PC-3 (cell line): ENCODE data around the gene LRP2BP. TPM values are rescaled to one million over a fixed set of nuclear protein-coding genes. Genes with fewer than 3 reads are reported as not detected.

Source experiments
- ATAC-seq: fragments of 200-7000 bp; cut with Tn5 transposase; 2 replicates; pipeline ENCODE4 v1.9.1; 2020; ENCODE audit warnings: mild to moderate bottlenecking, moderate library complexity
- Bru-seq: library from RNA; stranded (reverse); fragments of 400-500 nt; gene quantifications from one replicate; lab custom pipeline; 2021; lab: Mats Ljungman, UMichigan
- BruChase-seq, 2 experiments: library from RNA; stranded (reverse); fragments of 400-500 nt; gene quantifications; one replicate each; lab custom pipeline; 2021; lab: Mats Ljungman, UMichigan
- BruUV-seq: library from RNA; stranded (reverse); fragments of 400-500 nt; replicated peaks from 2 replicates; lab custom pipeline; 2021; lab: Mats Ljungman, UMichigan
- CTCF ChIA-PET: fragments of 300-600 bp; sonication (Branson Sonifier 250); formaldehyde crosslinking; loops from one replicate; lab custom pipeline; 2022; ENCODE audit warnings: antibody characterized with exemption; lab: Charles Lee
- POLR2A ChIA-PET: fragments of 300-600 bp; sonication (Branson Sonifier 250); formaldehyde crosslinking; loops from one replicate; lab custom pipeline; 2022; ENCODE audit warnings: antibody characterized with exemption; ENCODE audit not compliant: unreplicated experiment; lab: Charles Lee
- DNase-seq: peaks from one replicate; pipeline ENCODE4 v3.0.0-alpha.2; 2015
- H2AFZ ChIP-seq: fragments of 300-600 bp; sonication (generic); 2 replicates; pipeline ENCODE4 v1.6.0; 2016; ENCODE audit warnings: antibody characterized with exemption, low read length
- H3F3A ChIP-seq: fragments of 300-600 bp; sonication (generic); one replicate; pipeline ENCODE4 v1.6.0; 2017; ENCODE audit warnings: antibody characterized with exemption, low read length, control low read depth, mild to moderate bottlenecking; ENCODE audit not compliant: unreplicated experiment
- H3K27ac ChIP-seq: fragments of 300-600 bp; sonication (generic); 2 replicates; pipeline ENCODE4 v1.5.1; 2016; ENCODE audit warnings: mild to moderate bottlenecking, low read length
- H3K27me3 ChIP-seq: fragments of 300-600 bp; sonication (generic); 2 replicates; pipeline ENCODE4 v1.6.1; 2016; ENCODE audit warnings: low read length, mixed read lengths
- H3K36me3 ChIP-seq: fragments of 300-600 bp; sonication (generic); 2 replicates; pipeline ENCODE4 v1.6.1; 2016; ENCODE audit warnings: low read depth, mixed run types, low read length, mixed read lengths
- H3K4me1 ChIP-seq: fragments of 300-600 bp; sonication (generic); 2 replicates; pipeline ENCODE4 v1.5.1; 2016; ENCODE audit warnings: low read length; ENCODE audit not compliant: insufficient read depth
- H3K4me2 ChIP-seq: fragments of 300-600 bp; sonication (generic); 2 replicates; pipeline ENCODE4 v1.6.0; 2016; ENCODE audit warnings: low read length
- H3K4me3 ChIP-seq: fragments of 300-600 bp; sonication (generic); 2 replicates; pipeline ENCODE4 v1.5.1; 2016; ENCODE audit warnings: mild to moderate bottlenecking, low read length, mixed read lengths
- H3K79me2 ChIP-seq: fragments of 300-600 bp; sonication (generic); 2 replicates; pipeline ENCODE4 v1.6.1; 2017; ENCODE audit warnings: low read length, mixed read lengths
- H3K9ac ChIP-seq: fragments of 300-600 bp; sonication (generic); 2 replicates; pipeline ENCODE4 v1.6.0; 2016; ENCODE audit warnings: mild to moderate bottlenecking, low read length
- H3K9me2 ChIP-seq: fragments of 300-600 bp; sonication (generic); replicated peaks from 2 replicates; pipeline ENCODE4 v1.6.1; 2016; ENCODE audit warnings: mixed run types, low read length, mixed read lengths
- H3K9me3 ChIP-seq: fragments of 300-600 bp; sonication (generic); 2 replicates; pipeline ENCODE4 v1.6.1; 2016; ENCODE audit warnings: low read length, mixed read lengths
- H4K20me1 ChIP-seq: fragments of 300-600 bp; sonication (generic); 2 replicates; pipeline ENCODE4 v1.6.1; 2016; ENCODE audit warnings: low read length, mixed read lengths
- EZH2 ChIP-seq: fragments of 300-600 bp; sonication (generic); IDR thresholded peaks from one replicate; pipeline ENCODE4 v1.6.1; 2017; ENCODE audit warnings: antibody characterized with exemption, mild to moderate bottlenecking, low read length; ENCODE audit not compliant: unreplicated experiment
- EZH2phosphoT487 ChIP-seq: fragments of 300-600 bp; sonication (generic); IDR thresholded peaks from 2 replicates; pipeline ENCODE4 v1.6.1; 2018; ENCODE audit warnings: mild to moderate bottlenecking, antibody characterized with exemption, low read length, borderline replicate concordance
- intact Hi-C: fragments of 100-400 bp; cut with micrococcal nuclease; formaldehyde crosslinking; loops from 2 replicates; pipeline ENCODE4 v1.9.0; 2023
- long read RNA-seq: library from polyadenylated mRNA; unstranded; transcript quantifications from one replicate; pipeline ENCODE4 v2.0.0, GENCODE V29; 2021; ENCODE audit not compliant: unreplicated experiment
- total RNA-seq: library from RNA; depleted of rRNA; stranded (reverse); fragments of >200 nt; gene quantifications from 2 replicates; pipeline ENCODE4 v1.2.3, GENCODE V29; 2014; rRNA removed
- TF ChIP-seq, protein P1 (sequence below): fragments of 300-600 bp; sonication (generic); conservative IDR thresholded peaks from 2 replicates; pipeline ENCODE4 v1.5.1; 2017; ENCODE audit warnings: antibody characterized with exemption, low read depth, mild to moderate bottlenecking, low read length

Gene LRP2BP
- 0.40 and 0.44 TPM in 2 replicates for total RNA-seq
- Bru-seq, nascent RNA: percentile 43 among the genes with signal in this experiment
- BruChase-seq, experiment 1, labeled RNA remaining after a 6-hour chase: percentile 61 among the genes with signal in this experiment
- BruChase-seq, experiment 2, labeled RNA remaining after a 2-hour chase: percentile 63 among the genes with signal in this experiment
- long read RNA-seq, partial matches to known transcripts: 0 of 2 reads
- long read RNA-seq, other reads (novel, unspliced or antisense): 2 of 2 reads

DNA sequence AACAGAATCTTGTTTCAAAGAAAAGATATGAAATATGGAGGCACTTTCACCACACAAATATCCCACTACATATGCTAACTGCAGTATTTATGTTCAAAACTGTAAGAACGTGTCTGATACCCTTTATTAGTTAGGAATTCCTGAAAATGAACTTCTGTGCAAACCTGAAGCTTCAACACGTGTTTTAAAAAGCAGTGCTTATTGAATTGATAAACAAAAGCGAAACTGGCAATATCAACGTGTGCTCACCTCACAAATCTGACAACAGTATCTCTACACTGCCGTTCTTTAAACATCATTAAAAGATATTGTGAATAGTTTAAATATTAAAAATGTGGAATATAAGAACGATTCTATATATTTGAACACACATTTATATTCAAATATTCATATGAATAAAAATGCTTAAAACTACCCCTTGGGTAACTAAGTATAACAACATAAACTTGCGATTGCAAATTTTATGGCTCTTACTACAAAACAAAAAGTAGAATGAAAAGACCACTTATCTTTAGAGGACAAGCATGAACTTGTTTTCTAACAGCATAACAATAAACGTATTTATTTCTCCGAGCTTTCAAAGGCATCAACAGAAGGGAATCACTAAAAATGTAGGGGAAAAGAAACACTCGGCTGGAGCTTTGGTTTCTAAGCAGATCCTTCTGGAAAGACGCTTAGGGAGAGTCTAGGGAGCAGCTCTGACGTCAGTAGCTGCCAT lies at the start of gene LRP2BP:
LRP2BP (minus strand) TSS at position 687 of the 718 bp plus-strand sequence. CDS start 17,738 bp downstream, outside the sequence.
- Histone ChIP-seq H3K79me2 (no peaks in the 10 kb centered on the region), H3K4me3 (peak within 1 kb of the TSS; percentile 82), H3K27ac (peak within 1 kb of the TSS; percentile 95), H3K9me2 (no peaks in the 10 kb centered on the region), H3K36me3 (peaks cover 4% of the 10 kb centered on the region; the same call in 1 of the 2 replicates), H3K9me3 (no peaks in the 10 kb centered on the region), H3K9ac (peak within 1 kb of the TSS; percentile 89), H3F3A (no peaks in the 10 kb centered on the region), H2AFZ (peak within 1 kb of the TSS; percentile 87), H3K4me1 (peaks cover 26% of the 10 kb centered on the region), H4K20me1 (no peaks in the 10 kb centered on the region), H3K27me3 (no peaks in the 10 kb centered on the region), H3K4me2 (peak within 1 kb of the TSS; percentile 96)
- no peak for ATAC-seq
- peak; percentile 18 for DNase-seq
- intact Hi-C loops: loop anchor here (5.0 kb wide), 1 partner anchor 193 kb away; the partner anchor contains the start of gene CFAP97
- ChIA-PET POLR2A (interaction anchor here (0.6 to 1.6 kb wide), 4 partner anchors 33 to 91 kb away, joined by 3 to 12 read pairs (median 6); no protein-coding TSS in a partner anchor), CTCF (no interaction called here)
- TF ChIP-seq, protein P1, sequence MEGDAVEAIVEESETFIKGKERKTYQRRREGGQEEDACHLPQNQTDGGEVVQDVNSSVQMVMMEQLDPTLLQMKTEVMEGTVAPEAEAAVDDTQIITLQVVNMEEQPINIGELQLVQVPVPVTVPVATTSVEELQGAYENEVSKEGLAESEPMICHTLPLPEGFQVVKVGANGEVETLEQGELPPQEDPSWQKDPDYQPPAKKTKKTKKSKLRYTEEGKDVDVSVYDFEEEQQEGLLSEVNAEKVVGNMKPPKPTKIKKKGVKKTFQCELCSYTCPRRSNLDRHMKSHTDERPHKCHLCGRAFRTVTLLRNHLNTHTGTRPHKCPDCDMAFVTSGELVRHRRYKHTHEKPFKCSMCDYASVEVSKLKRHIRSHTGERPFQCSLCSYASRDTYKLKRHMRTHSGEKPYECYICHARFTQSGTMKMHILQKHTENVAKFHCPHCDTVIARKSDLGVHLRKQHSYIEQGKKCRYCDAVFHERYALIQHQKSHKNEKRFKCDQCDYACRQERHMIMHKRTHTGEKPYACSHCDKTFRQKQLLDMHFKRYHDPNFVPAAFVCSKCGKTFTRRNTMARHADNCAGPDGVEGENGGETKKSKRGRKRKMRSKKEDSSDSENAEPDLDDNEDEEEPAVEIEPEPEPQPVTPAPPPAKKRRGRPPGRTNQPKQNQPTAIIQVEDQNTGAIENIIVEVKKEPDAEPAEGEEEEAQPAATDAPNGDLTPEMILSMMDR: no peak
- TF ChIP-seq EZH2 (no peak), EZH2phosphoT487 (no peak)
- TSS peak; percentile 54 for BruUV-seq

DNA sequence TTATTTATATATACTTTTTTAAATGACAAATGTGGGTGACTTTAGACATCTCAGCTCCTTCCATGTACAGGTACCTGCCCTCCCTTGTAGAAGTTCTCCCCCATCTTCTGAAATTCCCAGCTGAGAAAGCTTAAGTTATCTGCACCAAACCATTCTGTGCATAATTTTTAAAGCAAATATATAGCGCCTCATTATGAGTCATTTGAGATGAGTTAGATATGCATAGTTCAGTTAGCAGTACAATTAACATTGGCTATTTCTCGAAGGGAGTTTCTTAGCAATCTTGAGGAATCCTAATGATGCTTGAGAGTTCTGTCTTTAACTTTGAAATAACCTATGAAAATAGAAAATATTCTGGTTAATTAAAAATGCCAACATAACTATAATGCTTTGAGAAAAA lies 49.5 kb upstream of the LRP2BP start:
- Histone ChIP-seq H4K20me1 (no peaks in the 10 kb centered on the region), H3K36me3 (no peaks in the 10 kb centered on the region), H3K4me3 (no peak overlapping the region), H3K9me3 (no peaks in the 10 kb centered on the region), H3K4me2 (no peak overlapping the region), H3K9ac (no peak overlapping the region), H3K4me1 (no peaks in the 10 kb centered on the region), H3K27me3 (no peaks in the 10 kb centered on the region), H3F3A (no peaks in the 10 kb centered on the region), H3K79me2 (no peaks in the 10 kb centered on the region), H2AFZ (no peak overlapping the region), H3K9me2 (no peaks in the 10 kb centered on the region), H3K27ac (no peak overlapping the region)
- ChIA-PET CTCF (no interaction called here), POLR2A (interaction anchor here (0.5 kb wide), 1 partner anchor 43 kb away, joined by 3 read pairs; no protein-coding TSS in a partner anchor)
- ATAC-seq (peak; percentile 40; the same call in 1 of the 2 replicates), DNase-seq (no peak)
- no TSS peak for BruUV-seq
- no peak for TF ChIP-seq EZH2
- no peak for TF ChIP-seq EZH2phosphoT487
- TF ChIP-seq, protein P1: no peak
- intact Hi-C loops: no loop called here
